Keratinocyte (primary cell): ENCODE data around the gene EPHB3. TPM values are rescaled to one million over a fixed set of nuclear protein-coding genes. Genes with fewer than 3 reads are reported as not detected.

Experiments
- DNase-seq: peaks from one replicate; pipeline ENCODE4 v3.0.0-alpha.2; 2011; ENCODE audit warnings: low read depth, missing footprints, low spot score
- FAIRE-seq: peaks from 2 replicates; lab custom pipeline; 2011; peaks lifted over from hg19 to GRCh38; lab: Jason Lieb, UNC
- H2AFZ ChIP-seq: 2 replicates; pipeline ENCODE4 v1.6.0; 2012; ENCODE audit warnings: low read length, control low read depth, inconsistent platforms; ENCODE audit not compliant: control insufficient read depth
- H3K27ac ChIP-seq: 2 replicates; pipeline ENCODE4 v1.5.1; 2011; ENCODE audit warnings: low read length; ENCODE audit not compliant: control insufficient read depth, insufficient read depth
- H3K27me3 ChIP-seq: 3 replicates; pipeline ENCODE4 v1.6.0; 2011; ENCODE audit warnings: low read length; ENCODE audit not compliant: control insufficient read depth, insufficient read depth; ENCODE audit errors: extremely low read depth
- H3K36me3 ChIP-seq, 2 experiments: 2 replicates in 1 of 2; 3 replicates in 1 of 2; pipeline ENCODE4 v1.5.1; 2011; ENCODE audit warnings: low read length in 2 of 2, mild to moderate bottlenecking in 1 of 2; ENCODE audit not compliant: control insufficient read depth in 2 of 2, insufficient read depth in 2 of 2; ENCODE audit errors: extremely low read depth in 1 of 2
- H3K4me1 ChIP-seq: 3 replicates; pipeline ENCODE4 v1.5.1; 2011; ENCODE audit warnings: low read length; ENCODE audit not compliant: control insufficient read depth, insufficient read depth; ENCODE audit errors: extremely low read depth
- H3K4me2 ChIP-seq: 3 replicates; pipeline ENCODE4 v1.6.0; 2011; ENCODE audit warnings: low read depth, low read length; ENCODE audit not compliant: control insufficient read depth, insufficient read depth; ENCODE audit errors: extremely low read depth
- H3K4me3 ChIP-seq, 3 experiments: fragments of 200-600 bp in 1 of 3; sonication (generic) in 1 of 3; 2 replicates in 2 of 3; 3 replicates in 1 of 3; pipeline ENCODE4 v1.5.1; 2011 to 2016; ENCODE audit warnings: low read length in 3 of 3, mild to moderate bottlenecking in 3 of 3, control low read depth in 2 of 3, inconsistent platforms in 1 of 3, low read depth in 1 of 3, mixed read lengths in 1 of 3, mixed run types in 1 of 3, moderate library complexity in 1 of 3; ENCODE audit not compliant: control insufficient read depth in 2 of 3, insufficient read depth in 2 of 3; ENCODE audit errors: extremely low read depth in 1 of 3
- H3K79me2 ChIP-seq: 2 replicates; pipeline ENCODE4 v1.6.0; 2012; ENCODE audit warnings: low read length; ENCODE audit not compliant: control insufficient read depth, insufficient read depth
- H3K9ac ChIP-seq: 3 replicates; pipeline ENCODE4 v1.6.0; 2011; ENCODE audit warnings: low read length; ENCODE audit not compliant: control insufficient read depth, insufficient read depth; ENCODE audit errors: extremely low read depth
- H3K9me1 ChIP-seq: 3 replicates; pipeline ENCODE4 v1.6.0; 2011; ENCODE audit warnings: low read length; ENCODE audit not compliant: control insufficient read depth, insufficient read depth; ENCODE audit errors: extremely low read depth
- H3K9me3 ChIP-seq: 2 replicates; pipeline ENCODE4 v1.5.1; 2012; ENCODE audit warnings: low read depth, low read length; ENCODE audit not compliant: control insufficient read depth
- H4K20me1 ChIP-seq: 3 replicates; pipeline ENCODE4 v1.6.0; 2011; ENCODE audit warnings: low read length; ENCODE audit not compliant: control insufficient read depth, insufficient read depth; ENCODE audit errors: extremely low read depth
- EZH2 ChIP-seq: IDR thresholded peaks from one replicate; pipeline ENCODE4 v1.6.1; 2012; ENCODE audit warnings: inconsistent platforms, mild to moderate bottlenecking, low read length, moderate library complexity
- dilution Hi-C: fragments of 300-500 bp; cut with MboI; formaldehyde crosslinking; loops from one replicate; pipeline ENCODE4 v1.7.0; 2020; ENCODE audit warnings: low sequenced_read_pairs; ENCODE audit not compliant: extremely low pct_ligation_motif_present
- polyA plus RNA-seq, 5 experiments: library from polyadenylated mRNA; depleted of rRNA in 3 of 5; stranded (reverse) in 3 of 5; stranded (forward) in 1 of 5; unstranded in 1 of 5; fragments of >200 nt; gene quantifications; 1 replicate in 1 of 5; 2 replicates in 3 of 5; 3 replicates in 1 of 5; pipeline versions ENCODE4 v1.2.1 to v1.2.3, GENCODE V29; 2011 to 2012; ENCODE audit warnings: missing spikeins in 2 of 5, low read depth in 1 of 5, low replicate concordance in 1 of 5
- TF ChIP-seq, protein P1 (sequence below), 3 experiments: IDR thresholded peaks in 1 of 3; conservative IDR thresholded peaks in 1 of 3; optimal IDR thresholded peaks in 1 of 3; 2 replicates in 2 of 3; 3 replicates in 1 of 3; pipeline versions ENCODE3 to v1.5.1; 2011; ENCODE audit warnings: low read length in 3 of 3, mild to moderate bottlenecking in 3 of 3, moderate library complexity in 2 of 3, control low read depth in 1 of 3, inconsistent platforms in 1 of 3; ENCODE audit not compliant: insufficient read depth in 2 of 3; ENCODE audit errors: extremely low read depth in 1 of 3

Gene EPHB3
- polyA plus RNA-seq, 1 donor (not counting 4 experiments of a cell fraction or from before 2014, with no cell fraction given), result 2.2 TPM

- H3K27me3 ChIP-seq, result peaks cover 7% of the 10 kb centered on the region
- DNase-seq, result no peak
Observed at GRCh38 chr3:184544513-184544861, 17.1 kb upstream of the EPHB3 start.

GRCh38 chr3:184545769-184546168 lies 15.8 kb upstream of the EPHB3 start:
- Histone ChIP-seq H3K27ac (no peak overlapping the region), H3K36me3 (no peaks in the 10 kb centered on the region), H3K4me3 (no peak overlapping the region), H3K9me1 (no peaks in the 10 kb centered on the region), H3K4me2 (no peak overlapping the region), H3K9me3 (no peaks in the 10 kb centered on the region), H2AFZ (no peak overlapping the region), H3K27me3 (peaks cover 7% of the 10 kb centered on the region), H3K9ac (no peak overlapping the region), H4K20me1 (no peaks in the 10 kb centered on the region), H3K79me2 (no peaks in the 10 kb centered on the region), H3K4me1 (no peaks in the 10 kb centered on the region)
- FAIRE-seq (no peak), DNase-seq (no peak)
- dilution Hi-C loops, result no loop called here
- TF ChIP-seq, protein P1, sequence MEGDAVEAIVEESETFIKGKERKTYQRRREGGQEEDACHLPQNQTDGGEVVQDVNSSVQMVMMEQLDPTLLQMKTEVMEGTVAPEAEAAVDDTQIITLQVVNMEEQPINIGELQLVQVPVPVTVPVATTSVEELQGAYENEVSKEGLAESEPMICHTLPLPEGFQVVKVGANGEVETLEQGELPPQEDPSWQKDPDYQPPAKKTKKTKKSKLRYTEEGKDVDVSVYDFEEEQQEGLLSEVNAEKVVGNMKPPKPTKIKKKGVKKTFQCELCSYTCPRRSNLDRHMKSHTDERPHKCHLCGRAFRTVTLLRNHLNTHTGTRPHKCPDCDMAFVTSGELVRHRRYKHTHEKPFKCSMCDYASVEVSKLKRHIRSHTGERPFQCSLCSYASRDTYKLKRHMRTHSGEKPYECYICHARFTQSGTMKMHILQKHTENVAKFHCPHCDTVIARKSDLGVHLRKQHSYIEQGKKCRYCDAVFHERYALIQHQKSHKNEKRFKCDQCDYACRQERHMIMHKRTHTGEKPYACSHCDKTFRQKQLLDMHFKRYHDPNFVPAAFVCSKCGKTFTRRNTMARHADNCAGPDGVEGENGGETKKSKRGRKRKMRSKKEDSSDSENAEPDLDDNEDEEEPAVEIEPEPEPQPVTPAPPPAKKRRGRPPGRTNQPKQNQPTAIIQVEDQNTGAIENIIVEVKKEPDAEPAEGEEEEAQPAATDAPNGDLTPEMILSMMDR (optimal IDR thresholded peaks at IDR 0.05 in 1 of 3, IDR thresholded peaks at IDR 0.05 in 1 of 3, conservative IDR thresholded peaks at IDR 0.05 in 1 of 3; ENCODE audit: extremely low read depth in 1 of 3, insufficient read depth in 2 of 3, low read length in 3 of 3), result no peak
- TF ChIP-seq EZH2, result no peak

More at GRCh38 chr3:184544513-184544861, 17.1 kb upstream of the EPHB3 start:
- H3K9me3 ChIP-seq, result no peaks in the 10 kb centered on the region
- H3K4me3 ChIP-seq, result no peak overlapping the region
- H3K9ac ChIP-seq, result no peak overlapping the region
- H3K79me2 ChIP-seq, result no peaks in the 10 kb centered on the region
- no peaks in the 10 kb centered on the region for H4K20me1 ChIP-seq
- FAIRE-seq, result no peak
- H3K27ac ChIP-seq, result no peak overlapping the region
- no peak for TF ChIP-seq EZH2
- TF ChIP-seq, protein P1 (optimal IDR thresholded peaks at IDR 0.05 in 1 of 3, IDR thresholded peaks at IDR 0.05 in 1 of 3, conservative IDR thresholded peaks at IDR 0.05 in 1 of 3; ENCODE audit: extremely low read depth in 1 of 3, insufficient read depth in 2 of 3, low read length in 3 of 3), result no peak
- no peak overlapping the region for H3K4me2 ChIP-seq
- H3K4me1 ChIP-seq, result no peaks in the 10 kb centered on the region
- H3K9me1 ChIP-seq, result no peaks in the 10 kb centered on the region
- dilution Hi-C loops, result no loop called here
- H3K36me3 ChIP-seq, result no peaks in the 10 kb centered on the region
- no peak overlapping the region for H2AFZ ChIP-seq
